Stomach smooth muscle (tissue), 2 donors: ENCODE measurements around the gene PPP1R1A.

Experiments used
- H3K27ac ChIP-seq: one replicate; pipeline ENCODE4 v1.7.0; 2013; ENCODE audit warnings: mild to moderate bottlenecking, low read length, inconsistent platforms
- H3K27me3 ChIP-seq, 2 donors: one replicate each; pipeline ENCODE4 v1.7.0; 2013; ENCODE audit warnings: low read length in 2 of 2; ENCODE audit not compliant: insufficient read depth in 2 of 2, control insufficient read depth in 1 of 2
- H3K36me3 ChIP-seq, 2 donors: one replicate each; pipeline ENCODE4 v1.7.0; 2013; ENCODE audit warnings: low read length in 2 of 2; ENCODE audit not compliant: control insufficient read depth in 2 of 2, insufficient read depth in 2 of 2
- H3K4me1 ChIP-seq: one replicate; pipeline ENCODE4 v1.7.0; 2013; ENCODE audit warnings: low read length; ENCODE audit not compliant: control insufficient read depth, insufficient read depth
- H3K4me3 ChIP-seq, 2 donors: one replicate each; pipeline ENCODE4 v1.7.0; 2013; ENCODE audit warnings: low read length in 2 of 2
- H3K9ac ChIP-seq, 2 donors: one replicate each; pipeline ENCODE4 v1.7.0; 2013; ENCODE audit warnings: low read length in 2 of 2, mild to moderate bottlenecking in 1 of 2
- H3K9me3 ChIP-seq, 2 donors: one replicate each; pipeline ENCODE4 v1.7.0; 2013; ENCODE audit warnings: low read length in 2 of 2; ENCODE audit not compliant: control insufficient read depth in 2 of 2
- donor health status: healthy.
- donor health status: Pancreatic carcinoma.

PPP1R1A gene

DNA sequence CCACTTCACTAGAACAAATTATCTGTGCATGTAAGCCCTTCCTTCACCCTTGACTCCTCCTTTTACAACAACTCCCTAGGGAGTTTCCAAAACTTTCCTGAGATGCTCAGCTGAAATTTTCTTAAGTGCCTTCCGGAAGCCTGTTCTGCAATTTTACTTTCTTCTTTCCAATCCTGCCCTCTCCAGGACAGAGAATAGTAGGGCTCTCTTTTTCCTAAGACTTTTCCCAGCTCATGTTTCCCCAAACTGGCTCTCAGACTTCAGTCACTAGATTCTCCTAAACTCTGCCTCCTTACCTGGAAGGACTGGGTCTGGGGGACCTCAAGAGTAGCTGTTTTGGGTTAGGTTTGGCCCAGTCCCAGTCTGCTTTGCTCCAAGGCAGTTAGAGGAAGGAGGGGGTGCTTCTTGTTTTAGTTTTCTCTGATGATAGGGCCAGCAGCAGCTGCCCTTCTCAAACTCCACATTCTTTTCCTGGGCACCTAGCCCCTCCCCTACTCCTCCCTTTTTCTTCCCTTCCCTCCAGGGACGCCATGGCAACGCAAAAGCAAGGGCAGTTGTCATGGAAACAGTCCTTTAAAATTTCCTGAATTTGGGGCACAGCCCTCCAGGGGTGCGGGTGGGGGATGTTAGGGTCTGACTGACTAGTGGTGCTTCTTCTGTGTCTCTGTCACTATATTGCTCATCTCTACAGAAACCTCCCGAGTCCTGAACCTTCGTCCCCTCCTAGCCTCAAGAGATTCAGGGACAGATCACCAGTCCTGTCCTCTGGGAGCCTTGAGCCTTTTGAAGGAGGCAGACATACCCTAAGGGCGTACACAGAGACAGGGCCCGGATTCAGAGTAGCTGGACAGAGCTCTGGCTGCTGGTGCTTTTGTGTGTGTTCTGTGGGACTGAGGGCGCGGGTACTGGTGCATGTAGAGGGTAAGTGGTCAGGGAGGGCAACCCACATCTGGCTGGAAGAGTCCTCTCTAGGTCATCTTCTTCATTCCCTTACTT, 17.0 kb downstream of the PPP1R1A start:
- peaks cover 2% of the 10 kb centered on the region for H3K4me1 ChIP-seq
- H3K27me3 ChIP-seq = peaks cover 0 to 3% of the 10 kb centered on the region in 2 donors
- H3K9ac ChIP-seq = no peak overlapping the region
- no peak overlapping the region for H3K27ac ChIP-seq
- peaks cover 2 to 3% of the 10 kb centered on the region in 2 donors for H3K36me3 ChIP-seq
- H3K4me3 ChIP-seq = no peak overlapping the region
- H3K9me3 ChIP-seq = no peaks in the 10 kb centered on the region

DNA sequence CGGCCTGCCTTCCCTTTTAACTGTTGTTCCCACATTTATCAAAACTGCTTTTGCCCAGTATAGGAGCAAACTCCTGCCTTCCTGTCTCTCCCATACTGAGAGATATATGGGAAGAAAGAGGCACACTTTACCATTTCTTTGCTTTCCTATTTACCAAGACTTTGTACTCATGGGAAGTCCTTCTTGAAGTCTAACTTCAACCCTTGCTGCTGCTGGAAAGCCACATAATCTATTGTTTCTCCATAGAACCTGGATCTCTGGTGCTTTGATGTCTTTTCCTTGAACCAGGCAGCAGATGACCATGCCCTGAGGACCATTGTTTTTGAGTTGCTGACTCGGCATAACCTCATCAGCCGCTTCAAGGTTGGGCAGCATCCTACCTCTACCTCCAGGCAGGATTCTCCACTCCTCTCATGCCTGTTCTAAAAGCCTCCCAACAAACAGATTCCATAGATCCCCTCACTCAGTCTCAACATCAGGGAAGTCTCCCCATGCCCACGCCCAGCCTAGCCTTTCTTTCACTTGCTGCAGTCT, 18.4 kb downstream of the PPP1R1A start:
- no peak overlapping the region for H3K4me3 ChIP-seq
- no peaks in the 10 kb centered on the region for H3K9me3 ChIP-seq
- H3K27me3 ChIP-seq = peaks cover 0 to 3% of the 10 kb centered on the region in 2 donors
- H3K36me3 ChIP-seq = peaks cover 0 to 3% of the 10 kb centered on the region in 2 donors
- H3K27ac ChIP-seq = no peak overlapping the region
- no peak overlapping the region for H3K9ac ChIP-seq
- H3K4me1 ChIP-seq = peaks cover 15% of the 10 kb centered on the region

GRCh38 chr12:54569072-54569471, 19.4 kb downstream of the PPP1R1A start:
- peaks cover 23% of the 10 kb centered on the region for H3K4me1 ChIP-seq
- peaks cover 0 to 3% of the 10 kb centered on the region in 2 donors for H3K36me3 ChIP-seq
- peaks cover 0 to 3% of the 10 kb centered on the region in 2 donors for H3K27me3 ChIP-seq
- H3K4me3 ChIP-seq = no peak overlapping the region
- H3K27ac ChIP-seq = no peak overlapping the region
- no peaks in the 10 kb centered on the region for H3K9me3 ChIP-seq
- no peak overlapping the region for H3K9ac ChIP-seq

- Histone ChIP-seq H3K9ac (no peak overlapping the region), H3K9me3 (no peaks in the 10 kb centered on the region), H3K36me3 (no peaks in the 10 kb centered on the region), H3K27me3 (peaks cover 0 to under 1% of the 10 kb centered on the region in 2 donors), H3K27ac (no peak overlapping the region), H3K4me3 (no peak overlapping the region), H3K4me1 (peaks cover 37% of the 10 kb centered on the region)
Observed at GRCh38 chr12:54566792-54567191, 21.7 kb downstream of the PPP1R1A start.

DNA sequence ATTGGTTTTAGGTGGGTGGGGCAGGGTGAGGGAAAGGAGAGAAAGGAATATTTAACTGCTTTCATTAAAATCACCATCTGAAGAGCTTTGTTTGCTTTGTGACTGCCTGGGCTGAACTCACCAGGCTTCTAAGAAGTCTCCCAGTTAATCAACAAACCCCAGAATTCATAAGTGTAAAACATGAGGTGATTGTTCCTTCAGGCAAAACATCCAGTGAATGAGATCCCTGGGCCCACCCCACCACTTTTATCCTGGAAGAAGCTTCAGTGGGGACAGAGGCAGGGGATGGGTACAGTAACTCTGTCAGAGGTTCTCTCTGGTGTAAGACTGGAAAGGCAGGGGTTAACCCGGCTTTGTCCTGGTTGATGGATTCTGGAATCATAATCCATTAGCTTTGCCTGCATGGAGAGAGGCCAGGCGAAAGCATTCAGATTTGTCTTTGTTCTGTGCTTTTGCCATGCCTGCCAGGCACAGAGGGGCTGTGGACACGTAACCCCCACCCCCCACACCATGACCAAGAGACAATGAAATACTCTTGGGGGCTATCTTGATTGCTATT, 22.4 kb downstream of the PPP1R1A start:
- Histone ChIP-seq H3K4me3 (no peak overlapping the region), H3K36me3 (no peaks in the 10 kb centered on the region), H3K9me3 (no peaks in the 10 kb centered on the region), H3K27me3 (no peaks in the 10 kb centered on the region), H3K4me1 (peaks cover 40% of the 10 kb centered on the region), H3K27ac (no peak overlapping the region), H3K9ac (no peak overlapping the region)

DNA sequence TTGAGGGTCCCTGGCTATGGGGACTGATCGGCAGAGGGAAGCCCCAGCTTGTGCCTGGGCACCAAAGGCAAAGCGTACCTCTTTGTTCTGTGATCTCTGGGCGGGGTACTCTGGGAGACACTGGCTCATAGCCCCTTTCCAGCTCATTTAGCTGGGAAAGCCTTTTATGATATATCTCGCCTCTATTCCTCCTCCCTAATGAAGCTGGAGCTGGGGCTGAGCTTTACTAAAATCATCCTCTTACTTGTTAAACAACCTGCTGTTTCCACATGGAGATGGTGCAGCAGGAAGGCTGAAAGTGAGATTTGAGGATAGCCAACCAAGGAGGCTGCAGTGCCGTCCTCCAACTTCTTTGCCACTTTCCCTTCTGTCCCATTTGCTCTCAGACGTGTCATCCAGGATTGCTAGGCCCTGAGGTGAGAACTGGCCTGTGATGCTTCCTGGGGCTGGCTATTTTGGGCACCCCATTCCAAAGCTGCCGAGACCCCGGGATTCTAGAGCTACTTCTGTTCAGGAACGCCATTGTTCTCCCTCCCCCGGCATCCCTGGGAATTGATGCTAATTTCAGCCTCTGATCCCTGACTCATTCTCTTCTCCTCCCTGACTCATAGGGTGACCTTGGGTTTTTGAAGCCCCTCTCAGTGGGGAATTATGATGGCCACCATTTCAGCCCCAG, 23.0 kb downstream of the PPP1R1A start:
- Histone ChIP-seq H3K9me3 (no peaks in the 10 kb centered on the region), H3K36me3 (no peaks in the 10 kb centered on the region), H3K4me1 (peaks cover 42% of the 10 kb centered on the region), H3K27ac (no peak overlapping the region), H3K27me3 (no peaks in the 10 kb centered on the region), H3K4me3 (no peak overlapping the region), H3K9ac (no peak overlapping the region)

- H3K36me3 ChIP-seq = no peaks in the 10 kb centered on the region
- no peaks in the 10 kb centered on the region for H3K27me3 ChIP-seq
- H3K4me3 ChIP-seq = no peak overlapping the region
- no peak overlapping the region for H3K27ac ChIP-seq
- no peak overlapping the region for H3K9ac ChIP-seq
- no peaks in the 10 kb centered on the region for H3K9me3 ChIP-seq
- H3K4me1 ChIP-seq = peaks cover 42% of the 10 kb centered on the region
Observed at GRCh38 chr12:54564768-54565167, 23.7 kb downstream of the PPP1R1A start.

DNA sequence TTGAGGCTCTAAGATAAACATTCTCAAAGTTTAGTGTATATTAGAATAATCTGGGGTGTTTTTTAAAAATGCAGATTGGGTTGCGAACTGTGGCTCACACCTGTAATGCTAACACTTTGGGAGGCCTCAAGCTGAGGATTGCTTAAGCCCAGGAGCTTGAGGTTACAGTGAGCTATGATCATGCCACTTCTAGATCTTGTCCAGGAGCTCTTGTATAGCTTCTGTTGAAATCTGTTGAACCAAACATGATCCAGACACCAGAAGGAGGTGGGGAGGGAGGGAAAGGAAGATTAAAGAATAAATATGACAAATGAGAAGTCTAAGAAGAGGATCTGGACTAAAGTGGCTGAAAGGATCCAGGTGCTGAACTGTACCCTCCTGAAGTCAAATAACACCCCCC, 24.7 kb downstream of the PPP1R1A start:
- Histone ChIP-seq H3K27me3 (no peaks in the 10 kb centered on the region), H3K4me3 (no peak overlapping the region), H3K36me3 (no peaks in the 10 kb centered on the region), H3K9ac (no peak overlapping the region), H3K4me1 (peaks cover 42% of the 10 kb centered on the region), H3K9me3 (no peaks in the 10 kb centered on the region), H3K27ac (peak overlapping the region; percentile 64)

DNA sequence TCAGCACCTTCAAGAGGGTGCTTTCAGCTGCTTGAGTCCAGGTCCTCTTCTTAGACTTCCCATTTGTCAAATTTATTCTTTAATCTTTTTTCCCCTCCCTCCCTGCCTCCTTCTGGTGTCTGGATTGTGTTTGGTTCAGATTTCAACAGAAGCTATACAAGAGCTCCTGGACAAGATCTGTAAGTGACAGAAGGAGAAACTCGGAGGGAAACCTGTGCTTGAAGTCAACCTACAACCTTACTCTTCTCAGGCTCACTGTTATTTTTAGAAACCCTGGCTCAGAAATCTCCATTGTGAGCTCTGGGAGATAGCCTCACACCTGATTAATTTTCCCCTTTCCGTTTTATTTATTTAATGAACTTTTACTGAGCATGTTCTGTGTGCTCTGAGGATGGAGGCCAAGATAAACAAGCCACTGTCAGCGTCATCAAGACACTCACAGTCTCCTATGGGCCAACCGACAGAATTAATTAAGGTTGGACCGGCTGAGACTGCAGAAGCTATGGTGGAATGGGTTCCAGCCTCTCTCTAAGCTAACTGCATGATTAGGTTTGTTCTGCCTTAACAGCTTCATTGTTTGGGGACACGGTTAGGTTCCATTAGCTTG, 25.6 kb downstream of the PPP1R1A start:
- Histone ChIP-seq H3K9me3 (no peaks in the 10 kb centered on the region), H3K4me3 (no peak overlapping the region)

GRCh38 chr12:54561164-54561563, 27.3 kb downstream of the PPP1R1A start:
- Histone ChIP-seq H3K4me3 (peak overlapping the region; percentile 37 to 66), H3K27ac (peak overlapping the region; percentile 46), H3K4me1 (peaks cover 40% of the 10 kb centered on the region)

More for the DNA sequence above, 25.6 kb downstream of the PPP1R1A start:
- Histone ChIP-seq H3K4me1 (peaks cover 42% of the 10 kb centered on the region), H3K27ac (peak overlapping the region; percentile 64), H3K9ac (no peak overlapping the region), H3K36me3 (no peaks in the 10 kb centered on the region), H3K27me3 (peaks cover 0 to 2% of the 10 kb centered on the region in 2 donors)

More at GRCh38 chr12:54561164-54561563, 27.3 kb downstream of the PPP1R1A start:
- Histone ChIP-seq H3K9ac (peak overlapping the region; percentile 5 to 55), H3K36me3 (no peaks in the 10 kb centered on the region), H3K9me3 (no peaks in the 10 kb centered on the region), H3K27me3 (peaks cover 0 to 2% of the 10 kb centered on the region in 2 donors)
